ENCODE data around the gene SPTSSB.
A peak's percentile ranks its signal among the peaks of the same experiment; 100 is the strongest.

SPTSSB gene, protein sequence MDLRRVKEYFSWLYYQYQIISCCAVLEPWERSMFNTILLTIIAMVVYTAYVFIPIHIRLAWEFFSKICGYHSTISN

DNA sequence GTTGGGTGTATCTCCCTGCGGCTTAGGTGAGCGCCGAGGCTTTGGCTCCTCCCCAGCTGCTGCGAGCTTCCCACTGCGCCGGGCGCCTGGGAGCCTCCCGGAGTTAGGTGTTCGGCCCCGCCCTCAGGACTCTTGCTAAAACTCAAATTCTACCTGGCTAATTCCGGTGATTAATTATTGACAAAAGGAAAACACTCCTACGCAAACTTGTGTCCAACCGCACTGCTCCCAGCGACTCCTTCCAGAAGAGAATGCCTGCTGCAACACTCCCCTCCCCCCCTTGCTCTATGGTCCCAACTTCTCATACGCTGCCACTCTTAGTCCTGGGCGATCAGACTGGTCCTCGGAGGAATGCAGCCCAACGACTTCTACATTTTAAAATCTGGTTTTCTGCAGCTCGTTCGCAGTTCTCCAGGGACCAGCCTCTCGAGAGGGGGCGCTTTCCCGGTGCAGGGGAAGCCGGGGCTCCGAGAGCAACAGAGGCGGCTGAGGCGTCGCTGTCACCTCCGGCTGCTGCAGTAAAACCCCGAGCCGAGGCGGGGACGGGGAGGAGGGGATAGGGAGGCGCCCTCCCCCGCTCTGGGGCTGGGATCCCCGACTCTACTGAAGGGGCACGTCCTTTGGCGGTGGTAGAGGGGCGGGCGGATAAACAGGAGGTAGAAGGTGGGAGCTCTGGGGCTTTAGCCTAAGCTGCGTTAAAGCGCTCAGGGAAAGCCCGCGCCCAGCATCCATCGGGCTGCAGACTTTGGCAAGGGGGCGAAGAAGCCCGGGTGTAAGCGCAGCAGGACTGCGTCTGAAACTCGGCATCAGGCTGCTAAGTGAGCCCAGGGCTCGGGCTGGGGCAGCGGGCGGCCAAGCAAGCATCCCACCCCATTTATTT is at the start of gene SPTSSB:
Gene SPTSSB (minus strand): TSS at position 77 of the 880 bp plus-strand sequence. CDS start 25,194 bp downstream, outside the sequence.
- Mint-ChIP-seq H3K27ac (no peak within 1 kb of the TSS), H3K27me3 (peaks cover 72% of the 10 kb centered on the region), H3K9me3 (no peaks in the 10 kb centered on the region), H3K4me1 (peaks cover 20% of the 10 kb centered on the region), H3K4me3 (peak within 1 kb of the TSS; percentile 71), H3K36me3 (no peaks in the 10 kb centered on the region)
- ATAC-seq: peak; percentile 43

DNA sequence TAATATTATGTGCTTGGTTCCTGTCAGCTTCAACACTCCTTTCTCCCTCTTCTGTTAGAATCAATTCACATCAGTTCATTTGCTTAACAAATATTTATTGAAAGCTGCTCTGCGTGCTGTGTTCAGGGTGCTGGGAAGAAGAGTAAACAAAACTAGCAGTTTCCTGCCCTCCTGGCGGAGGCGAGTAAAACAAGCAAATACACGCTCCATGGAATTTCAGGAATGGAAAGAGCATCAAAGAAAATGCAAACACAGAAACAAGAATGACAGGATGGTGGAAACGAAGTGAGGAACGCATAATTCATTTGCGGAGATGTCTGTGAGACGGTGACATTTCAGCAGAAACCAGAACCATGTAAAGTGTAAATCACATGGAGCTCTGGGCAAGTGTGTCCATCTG is 49.4 kb upstream of the SPTSSB start:
- Mint-ChIP-seq H3K27me3 (no peaks in the 10 kb centered on the region), H3K9me3 (peaks cover 5% of the 10 kb centered on the region), H3K4me3 (no peak overlapping the region), H3K36me3 (no peaks in the 10 kb centered on the region), H3K27ac (no peak overlapping the region), H3K4me1 (no peaks in the 10 kb centered on the region)
- no peak for ATAC-seq

DNA sequence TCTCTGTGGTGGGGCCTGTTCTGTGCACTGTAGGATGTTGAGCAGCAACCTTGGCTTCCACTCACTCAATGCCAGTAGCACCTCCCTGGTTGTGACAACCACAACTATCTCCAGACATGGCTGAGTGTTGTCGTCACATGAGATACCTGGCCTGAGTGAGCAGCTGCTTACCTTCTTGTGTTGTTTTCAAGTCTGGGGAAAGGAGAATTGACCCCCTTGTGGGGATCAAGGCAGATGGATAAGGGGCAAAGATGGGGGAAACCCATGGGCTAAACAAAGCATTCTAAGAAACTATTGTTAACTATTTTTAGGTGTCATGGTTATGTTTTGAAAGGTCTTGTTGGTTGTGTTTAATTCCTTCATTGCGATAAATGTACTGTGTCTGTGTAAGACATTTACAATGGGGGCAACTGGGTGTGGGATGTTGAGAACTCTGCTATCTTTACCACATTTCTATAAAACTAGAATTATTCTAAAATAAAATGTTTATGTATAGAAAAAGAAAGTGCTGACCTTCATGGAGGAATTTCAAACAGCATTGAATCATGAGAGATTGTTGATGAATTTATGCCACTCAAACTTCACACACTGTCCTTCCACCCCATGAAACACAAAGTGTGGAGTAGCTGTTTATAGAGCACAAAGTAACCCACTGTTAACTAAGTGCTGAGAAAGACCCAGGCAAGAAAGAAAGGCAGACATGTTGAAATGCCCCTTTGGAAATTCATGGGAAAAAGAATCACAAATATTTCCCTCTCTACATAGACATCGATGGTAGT is 48.4 kb upstream of the SPTSSB start:
- no peak overlapping the region for H3K4me3 Mint-ChIP-seq
- no peak overlapping the region for H3K27ac Mint-ChIP-seq
- ATAC-seq: peak; percentile 64
- H3K9me3 Mint-ChIP-seq: peaks cover 5% of the 10 kb centered on the region
- H3K36me3 Mint-ChIP-seq: no peaks in the 10 kb centered on the region
- H3K4me1 Mint-ChIP-seq: no peaks in the 10 kb centered on the region
- H3K27me3 Mint-ChIP-seq: no peaks in the 10 kb centered on the region

DNA sequence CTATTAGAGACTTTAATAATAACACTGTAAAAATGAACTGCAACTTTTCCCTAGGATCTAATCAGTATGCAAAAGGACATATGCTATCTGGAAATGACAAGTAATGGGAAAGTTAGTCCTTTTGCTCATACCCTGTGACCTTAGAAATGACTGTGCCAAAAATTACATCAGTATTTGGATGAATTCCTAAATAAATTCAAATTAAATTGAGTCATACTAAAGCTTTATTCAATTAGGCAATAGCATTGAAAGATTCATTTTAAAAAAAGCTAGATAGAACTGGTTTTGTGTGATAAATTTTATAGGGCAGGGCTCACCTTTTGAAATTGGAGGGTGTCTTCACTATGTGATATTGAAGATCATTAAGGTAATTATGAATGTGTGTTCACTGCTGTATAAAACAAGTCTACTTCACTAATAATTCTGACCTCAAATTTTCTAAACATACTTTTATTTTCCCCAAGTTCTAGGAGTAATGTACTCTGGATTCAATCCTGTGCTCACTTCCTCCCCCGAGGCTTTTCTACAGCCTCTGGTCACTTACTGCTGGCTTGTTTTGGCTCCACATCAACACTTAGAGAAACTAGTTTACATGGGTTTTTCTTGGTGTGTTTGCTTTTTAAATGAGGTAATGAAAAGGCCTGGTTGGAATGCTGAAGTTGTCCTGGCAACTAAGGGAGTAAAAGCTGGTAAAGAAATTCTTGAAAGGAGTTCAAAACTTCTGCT is 44.4 kb upstream of the SPTSSB start:
- Mint-ChIP-seq H3K36me3 (no peaks in the 10 kb centered on the region), H3K9me3 (peaks cover 5% of the 10 kb centered on the region), H3K27me3 (no peaks in the 10 kb centered on the region), H3K4me3 (no peak overlapping the region), H3K27ac (no peak overlapping the region), H3K4me1 (no peaks in the 10 kb centered on the region)
- no peak for ATAC-seq

DNA sequence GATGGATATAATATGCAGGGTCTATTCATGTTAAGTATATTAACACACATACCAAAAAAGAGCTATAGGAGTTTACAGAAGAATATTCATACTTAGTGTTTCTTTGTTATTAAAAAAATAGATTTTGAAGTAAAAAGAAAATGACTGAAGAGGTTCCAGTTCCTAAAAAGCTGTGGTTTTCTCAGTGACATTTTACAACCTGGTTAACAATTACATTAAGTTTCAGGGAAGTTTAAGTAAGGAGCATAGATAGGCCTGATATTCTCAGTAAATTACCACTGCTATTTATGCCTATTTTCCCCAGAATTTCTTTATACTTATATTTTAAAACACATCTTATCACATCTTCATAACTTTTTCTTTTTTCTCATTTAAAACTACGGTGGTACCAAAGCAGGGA is 43.6 kb upstream of the SPTSSB start:
- Mint-ChIP-seq H3K27me3 (no peaks in the 10 kb centered on the region), H3K27ac (no peak overlapping the region), H3K9me3 (peaks cover 5% of the 10 kb centered on the region), H3K36me3 (no peaks in the 10 kb centered on the region), H3K4me3 (no peak overlapping the region), H3K4me1 (no peaks in the 10 kb centered on the region)
- no peak for ATAC-seq

DNA sequence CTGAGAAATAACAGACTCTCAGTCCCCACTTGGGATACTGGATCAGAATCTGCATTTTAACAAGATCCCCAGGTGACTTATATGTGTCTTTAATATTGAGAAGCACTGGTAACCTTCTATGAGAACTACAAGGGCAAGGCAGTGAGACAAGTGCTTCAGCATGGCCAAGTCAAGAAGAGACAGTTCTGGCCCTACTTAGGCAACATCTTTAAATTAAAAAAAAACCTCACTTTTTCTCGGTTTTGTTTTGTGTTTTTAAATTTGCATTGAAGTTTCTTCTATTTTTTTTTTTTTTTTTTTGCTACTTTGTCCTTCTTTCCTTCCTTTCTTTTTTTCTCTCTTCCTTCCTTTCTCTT is 42.5 kb upstream of the SPTSSB start:
- no peaks in the 10 kb centered on the region for H3K4me1 Mint-ChIP-seq
- peaks cover 5% of the 10 kb centered on the region for H3K9me3 Mint-ChIP-seq
- no peaks in the 10 kb centered on the region for H3K27me3 Mint-ChIP-seq
- no peaks in the 10 kb centered on the region for H3K36me3 Mint-ChIP-seq
- no peak overlapping the region for H3K27ac Mint-ChIP-seq
- no peak overlapping the region for H3K4me3 Mint-ChIP-seq
- no peak for ATAC-seq

DNA sequence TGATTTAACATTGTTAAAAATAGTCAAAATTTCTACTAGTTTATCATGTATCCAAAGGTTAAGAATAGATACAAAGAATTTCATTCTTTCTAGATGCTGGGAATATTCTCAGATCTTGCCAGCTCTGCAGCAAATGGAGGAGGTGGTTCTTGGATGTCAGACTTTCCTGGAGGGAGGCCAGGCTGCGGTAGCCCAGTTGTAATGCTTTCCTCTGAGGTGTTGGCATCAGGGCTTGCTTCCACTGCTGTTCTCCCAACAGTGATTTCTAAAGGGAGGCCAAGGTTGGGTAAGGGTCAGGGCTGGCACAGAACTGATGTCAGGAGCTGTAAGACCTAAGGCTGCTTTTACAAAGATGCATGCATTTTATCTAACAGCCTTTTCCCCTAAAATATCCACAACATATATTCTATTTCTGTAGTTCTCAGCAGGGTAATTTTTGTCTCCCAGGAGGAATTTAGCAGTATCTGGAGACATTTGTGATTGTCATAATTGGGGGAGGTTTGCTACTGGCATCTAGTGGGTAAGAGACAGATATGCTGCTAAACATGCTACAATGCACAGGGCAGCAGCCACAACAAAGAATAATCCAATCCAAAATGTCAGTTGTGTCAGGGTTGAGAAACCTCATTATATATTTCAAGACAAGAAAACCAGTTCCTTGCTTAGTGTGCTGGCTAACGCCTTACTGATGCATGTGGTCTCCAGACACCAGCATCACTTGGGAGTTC is 42.0 kb upstream of the SPTSSB start:
- H3K4me1 Mint-ChIP-seq: no peaks in the 10 kb centered on the region
- no peaks in the 10 kb centered on the region for H3K27me3 Mint-ChIP-seq
- H3K4me3 Mint-ChIP-seq: no peak overlapping the region
- H3K9me3 Mint-ChIP-seq: peaks cover 5% of the 10 kb centered on the region
- H3K36me3 Mint-ChIP-seq: no peaks in the 10 kb centered on the region
- no peak for ATAC-seq
- no peak overlapping the region for H3K27ac Mint-ChIP-seq

DNA sequence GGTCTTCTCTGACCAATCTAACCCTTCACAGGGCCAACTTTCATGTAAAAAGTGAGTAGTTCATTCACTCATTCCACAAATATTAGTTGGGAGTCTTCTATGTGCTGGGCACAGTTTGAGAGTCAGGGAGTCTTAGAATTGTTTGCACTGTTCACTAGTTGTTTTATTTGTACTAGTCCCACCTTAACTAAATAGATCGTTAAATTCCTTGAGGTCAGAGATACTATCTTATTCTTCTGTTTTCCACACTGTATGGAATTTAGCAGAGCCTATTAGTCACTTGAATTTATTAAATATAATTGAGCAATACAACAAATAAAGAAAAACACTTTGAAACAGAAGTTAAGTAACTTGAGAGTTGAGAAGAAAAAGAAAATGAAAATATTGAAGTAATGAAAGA is 40.8 kb upstream of the SPTSSB start:
- H3K4me3 Mint-ChIP-seq: no peak overlapping the region
- no peak for ATAC-seq
- H3K27ac Mint-ChIP-seq: no peak overlapping the region
- no peaks in the 10 kb centered on the region for H3K27me3 Mint-ChIP-seq
- H3K4me1 Mint-ChIP-seq: no peaks in the 10 kb centered on the region
- peaks cover 3% of the 10 kb centered on the region for H3K9me3 Mint-ChIP-seq
- no peaks in the 10 kb centered on the region for H3K36me3 Mint-ChIP-seq

DNA sequence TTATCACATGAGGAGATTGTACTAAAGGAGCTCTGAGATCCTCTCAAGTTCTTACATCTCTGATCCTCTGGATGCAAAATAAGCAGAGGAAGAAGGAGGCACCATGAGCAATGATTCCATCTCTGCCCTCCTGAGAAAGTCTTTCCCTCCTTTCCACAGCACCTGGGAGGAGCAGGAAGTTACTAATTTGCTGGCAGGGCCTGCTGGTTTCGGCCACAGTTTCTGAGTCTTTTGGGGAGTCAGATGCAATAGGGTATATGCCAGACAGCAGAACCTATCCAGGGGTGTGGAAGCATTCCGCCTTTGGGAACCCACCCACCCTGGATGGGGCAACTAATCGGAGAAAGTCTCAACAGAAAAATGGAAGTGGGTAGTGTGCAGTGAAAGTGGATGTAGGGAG is 38.5 kb upstream of the SPTSSB start:
- Mint-ChIP-seq H3K9me3 (no peaks in the 10 kb centered on the region), H3K36me3 (no peaks in the 10 kb centered on the region)
- no peak for ATAC-seq

DNA sequence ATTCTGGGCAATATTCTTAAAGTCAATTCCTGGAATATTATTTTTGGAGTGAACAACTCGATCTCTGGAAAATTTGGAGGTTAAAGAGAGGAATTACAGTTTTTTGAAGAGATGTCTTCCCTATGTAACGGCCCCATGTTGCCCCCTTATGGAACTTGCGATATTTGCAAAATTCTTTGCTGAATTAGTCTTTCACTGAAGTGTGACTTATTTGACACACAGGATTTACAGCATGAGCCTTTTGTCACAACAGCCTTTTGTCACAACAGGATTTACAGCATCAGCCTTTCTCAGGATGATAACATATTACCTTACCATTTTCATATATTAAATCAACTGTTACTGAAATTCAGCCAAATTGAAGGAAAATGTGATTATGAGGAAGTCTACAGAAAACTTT is 37.8 kb upstream of the SPTSSB start:
- no peak for ATAC-seq
- H3K36me3 Mint-ChIP-seq: no peaks in the 10 kb centered on the region
- H3K27me3 Mint-ChIP-seq: no peaks in the 10 kb centered on the region
- no peak overlapping the region for H3K27ac Mint-ChIP-seq
- H3K9me3 Mint-ChIP-seq: no peaks in the 10 kb centered on the region
- no peak overlapping the region for H3K4me3 Mint-ChIP-seq
- H3K4me1 Mint-ChIP-seq: no peaks in the 10 kb centered on the region

More for the DNA sequence above, 38.5 kb upstream of the SPTSSB start:
- no peak overlapping the region for H3K4me3 Mint-ChIP-seq
- no peak overlapping the region for H3K27ac Mint-ChIP-seq
- H3K27me3 Mint-ChIP-seq: no peaks in the 10 kb centered on the region
- H3K4me1 Mint-ChIP-seq: no peaks in the 10 kb centered on the region

DNA sequence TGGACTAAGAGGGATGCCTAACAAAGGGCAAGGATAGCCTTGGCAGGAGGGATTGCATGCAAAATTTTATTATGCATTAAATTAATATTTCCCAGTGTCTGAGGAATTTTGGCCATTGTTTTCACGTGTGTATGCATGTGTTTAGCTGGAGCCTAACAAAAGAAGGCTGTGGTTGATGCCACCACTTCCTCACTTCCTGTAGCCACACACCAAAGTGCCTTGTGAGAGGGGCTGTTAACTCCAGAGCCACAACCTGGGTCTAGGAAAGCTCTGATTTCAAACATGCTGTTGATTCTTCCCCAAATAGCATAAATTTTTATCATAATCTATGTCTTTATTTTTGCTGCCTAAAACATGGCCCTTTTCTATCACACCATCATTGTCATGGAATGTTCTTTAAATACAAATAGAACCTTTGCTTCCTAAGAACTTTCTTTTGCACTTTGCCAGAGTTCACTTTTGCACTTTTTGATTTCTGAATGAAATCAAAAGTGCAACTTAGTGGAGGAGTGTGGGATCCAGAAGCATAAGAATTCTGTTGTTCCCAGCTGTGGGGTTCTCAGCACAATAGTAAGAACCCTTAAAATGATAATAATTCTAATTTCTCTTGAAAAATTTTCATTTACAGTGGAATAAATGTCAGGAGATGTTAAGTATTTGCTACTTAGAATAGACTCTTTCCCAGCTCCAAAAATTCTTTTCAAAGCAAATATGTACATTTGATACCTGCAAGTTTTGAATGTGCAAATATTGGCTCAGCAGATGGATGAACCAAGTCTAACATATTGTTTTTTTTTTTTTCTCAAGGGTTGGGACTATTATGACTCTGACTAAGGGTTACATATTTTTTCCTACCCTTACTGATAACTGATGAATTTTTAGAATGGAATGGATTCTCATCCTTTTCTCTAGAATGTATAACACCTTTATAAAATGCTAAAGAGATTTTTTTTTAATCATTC is 35.6 kb upstream of the SPTSSB start:
- Mint-ChIP-seq H3K9me3 (no peaks in the 10 kb centered on the region), H3K4me3 (no peak overlapping the region), H3K36me3 (no peaks in the 10 kb centered on the region), H3K27me3 (no peaks in the 10 kb centered on the region), H3K4me1 (no peaks in the 10 kb centered on the region), H3K27ac (no peak overlapping the region)
- no peak for ATAC-seq

DNA sequence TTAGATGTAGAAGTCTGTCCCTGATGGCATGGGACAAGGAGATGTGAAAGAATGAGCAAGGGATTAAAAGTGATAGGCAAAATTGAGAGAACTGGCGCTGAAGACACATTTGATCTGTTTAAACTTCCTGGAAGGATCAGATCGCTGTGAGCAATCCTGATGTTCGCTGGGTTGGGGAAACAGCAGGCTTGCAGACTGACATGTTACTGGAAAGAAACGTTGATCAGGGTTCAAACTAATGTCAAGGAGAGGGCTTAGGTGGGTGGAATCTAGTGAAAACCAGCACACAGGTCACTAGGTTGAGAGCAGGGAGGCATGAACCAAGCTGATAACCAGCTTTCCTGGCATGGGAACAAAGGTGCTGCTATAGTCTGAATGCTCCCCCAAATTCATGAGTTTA is 34.5 kb upstream of the SPTSSB start:
- H3K27me3 Mint-ChIP-seq: no peaks in the 10 kb centered on the region
- H3K36me3 Mint-ChIP-seq: no peaks in the 10 kb centered on the region
- H3K4me3 Mint-ChIP-seq: no peak overlapping the region
- no peaks in the 10 kb centered on the region for H3K4me1 Mint-ChIP-seq
- H3K27ac Mint-ChIP-seq: no peak overlapping the region
- H3K9me3 Mint-ChIP-seq: no peaks in the 10 kb centered on the region
- no peak for ATAC-seq

DNA sequence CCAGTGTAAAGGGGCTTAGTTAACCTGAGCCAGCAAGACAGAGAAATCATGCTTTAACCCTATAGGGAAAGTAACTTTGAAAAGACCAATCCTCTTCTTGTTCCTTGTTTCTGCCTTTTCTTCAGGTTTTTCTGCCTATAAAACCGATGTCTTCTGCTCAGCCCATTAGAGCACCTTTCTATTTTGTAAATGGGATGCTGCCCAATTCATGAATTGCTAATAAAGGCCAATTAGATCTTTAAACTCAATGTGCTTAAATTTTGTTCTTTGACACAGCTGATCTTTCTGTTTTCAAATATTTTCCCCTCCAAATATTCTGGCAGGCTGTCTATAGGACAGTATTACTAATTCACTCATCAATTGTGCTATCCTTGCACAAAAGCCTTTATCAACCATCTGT is 33.8 kb upstream of the SPTSSB start:
- H3K9me3 Mint-ChIP-seq: no peaks in the 10 kb centered on the region
- H3K4me3 Mint-ChIP-seq: no peak overlapping the region
- no peaks in the 10 kb centered on the region for H3K27me3 Mint-ChIP-seq
- H3K27ac Mint-ChIP-seq: no peak overlapping the region
- no peak for ATAC-seq
- no peaks in the 10 kb centered on the region for H3K4me1 Mint-ChIP-seq
- H3K36me3 Mint-ChIP-seq: no peaks in the 10 kb centered on the region

DNA sequence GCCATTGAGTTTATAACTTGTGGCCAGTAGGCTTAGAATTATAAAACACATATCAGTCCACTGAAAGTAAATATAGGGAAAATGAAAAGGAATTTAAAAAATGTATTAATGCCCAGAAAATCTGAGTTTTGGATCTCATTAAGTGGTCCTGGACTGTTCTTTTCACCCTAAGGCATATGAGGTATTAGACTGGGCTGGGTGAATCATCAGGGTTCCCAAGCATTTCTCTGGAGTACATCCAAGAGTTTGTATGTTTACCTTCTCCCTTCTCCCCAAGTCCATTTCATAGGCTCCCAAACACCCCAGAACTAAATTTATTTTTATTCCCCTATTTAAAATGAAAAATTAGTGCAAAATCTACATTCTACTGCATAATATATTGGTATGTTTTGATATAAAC is 31.9 kb upstream of the SPTSSB start:
- Mint-ChIP-seq H3K36me3 (no peaks in the 10 kb centered on the region), H3K4me3 (no peak overlapping the region), H3K4me1 (no peaks in the 10 kb centered on the region), H3K9me3 (no peaks in the 10 kb centered on the region), H3K27ac (no peak overlapping the region), H3K27me3 (no peaks in the 10 kb centered on the region)
- no peak for ATAC-seq

All from stimulated activated memory B cell treated with anti-CD40 and anti-IgM and Interleukin-4, amounts not matched to agents 10 μg/mL and 1 μg/mL and 100 μg/mL, for 72 hours (primary cell).